OCI-LY7 (cell line): ENCODE results near the gene UBE2C. TPM values are rescaled to one million over a fixed set of nuclear protein-coding genes. Genes with fewer than 3 reads are reported as not detected.
"Not testable (repeated sequence)": the region's sequence is repeated elsewhere in the genome, so short reads cannot be mapped to it uniquely, and the experiment has no call there.

Experiments used
- BruUV-seq: library from RNA; stranded (reverse); fragments of 400-500 nt; replicated peaks from 2 replicates; lab custom pipeline; 2021; lab: Mats Ljungman, UMichigan
- CTCF ChIA-PET: fragments of 300-600 bp; sonication (Branson Sonifier 250); formaldehyde crosslinking; loops from one replicate; lab custom pipeline; 2022; ENCODE audit warnings: antibody characterized with exemption; ENCODE audit not compliant: unreplicated experiment; lab: Charles Lee
- POLR2A ChIA-PET: fragments of 300-600 bp; sonication (Branson Sonifier 250); formaldehyde crosslinking; loops from one replicate; lab custom pipeline; 2022; ENCODE audit warnings: antibody characterized with exemption; lab: Charles Lee
- DNase-seq: peaks from one replicate; pipeline ENCODE4 v3.0.0-alpha.2; 2015; ENCODE audit warnings: low spot score
- H2AFZ ChIP-seq: fragments of 200-600 bp; sonication (generic), shearing (Covaris generic); 2 replicates; pipeline ENCODE4 v1.6.1; 2014; ENCODE audit warnings: mild to moderate bottlenecking, antibody characterized with exemption, low read length, moderate library complexity
- H3K27ac ChIP-seq: fragments of 200-600 bp; sonication (generic); 2 replicates; pipeline ENCODE4 v1.5.1; 2014; ENCODE audit warnings: mixed run types, low read depth, mild to moderate bottlenecking, moderate library complexity, low read length, inconsistent platforms; ENCODE audit not compliant: poor library complexity, severe bottlenecking
- H3K36me3 ChIP-seq: fragments of 200-600 bp; sonication (generic); 2 replicates; pipeline ENCODE4 v1.6.1; 2014; ENCODE audit warnings: mild to moderate bottlenecking, antibody characterized with exemption, low read length, moderate library complexity, mixed read lengths; ENCODE audit not compliant: insufficient read depth
- H3K4me1 ChIP-seq: fragments of 200-600 bp; sonication (generic); 2 replicates; pipeline ENCODE4 v1.5.1; 2014; ENCODE audit warnings: mild to moderate bottlenecking, low read length; ENCODE audit not compliant: insufficient read depth, poor library complexity, severe bottlenecking
- H3K4me2 ChIP-seq: fragments of 200-600 bp; sonication (generic); 2 replicates; pipeline ENCODE4 v1.6.1; 2014; ENCODE audit warnings: mild to moderate bottlenecking, low read length
- H3K4me3 ChIP-seq: fragments of 200-600 bp; sonication (generic); 2 replicates; pipeline ENCODE4 v1.5.1; 2014; ENCODE audit warnings: mild to moderate bottlenecking, low read depth, low read length; ENCODE audit not compliant: poor library complexity, severe bottlenecking
- H3K79me2 ChIP-seq: fragments of 200-600 bp; sonication (generic); 2 replicates; pipeline ENCODE4 v1.6.1; 2016; ENCODE audit warnings: low read depth, mild to moderate bottlenecking, low read length, moderate library complexity, mixed read lengths; ENCODE audit not compliant: insufficient read depth
- H3K9me2 ChIP-seq: fragments of 200-600 bp; sonication (generic); 2 replicates; pipeline ENCODE4 v1.6.1; 2016; ENCODE audit warnings: mild to moderate bottlenecking, low read length, mixed read lengths; ENCODE audit not compliant: insufficient read depth
- H3K9me3 ChIP-seq: fragments of 200-600 bp; sonication (generic); 2 replicates; pipeline ENCODE4 v1.6.1; 2014; ENCODE audit warnings: mild to moderate bottlenecking, mixed run types, low read length, mixed read lengths
- H4K20me1 ChIP-seq: fragments of 200-600 bp; sonication (generic); 2 replicates; pipeline ENCODE4 v1.6.1; 2014; ENCODE audit warnings: mild to moderate bottlenecking, antibody characterized with exemption, low read length, moderate library complexity, mixed read lengths; ENCODE audit not compliant: insufficient read depth
- EZH2phosphoT487 ChIP-seq: fragments of 200-600 bp; sonication (generic); IDR thresholded peaks from 2 replicates; pipeline ENCODE4 v1.6.1; 2018; ENCODE audit warnings: low read depth, borderline replicate concordance, mild to moderate bottlenecking, mixed run types, antibody characterized with exemption, low read length, moderate library complexity, mixed read lengths
- intact Hi-C: fragments of 100-400 bp; cut with micrococcal nuclease; formaldehyde crosslinking; loops from one replicate; pipeline ENCODE4 v1.10.0; 2022; ENCODE audit not compliant: unreplicated experiment
- total RNA-seq, 2 experiments: library from RNA; depleted of rRNA in 1 of 2; stranded (reverse); fragments of >200 nt in 1 of 2; shearing (Covaris generic) in 1 of 2; gene quantifications; 2 replicates each; pipeline ENCODE4 v1.2.3, GENCODE V29; 2014 to 2022
- TF ChIP-seq, protein P1 (sequence below): fragments of 200-600 bp; sonication (generic); conservative IDR thresholded peaks from 2 replicates; pipeline ENCODE4 v1.5.1; 2014; ENCODE audit warnings: mild to moderate bottlenecking, antibody characterized with exemption, low read length, moderate library complexity, mixed read lengths

The UBE2C gene
- total RNA-seq, 2 experiments from 2014 or later: 222 to 269 TPM

DNA sequence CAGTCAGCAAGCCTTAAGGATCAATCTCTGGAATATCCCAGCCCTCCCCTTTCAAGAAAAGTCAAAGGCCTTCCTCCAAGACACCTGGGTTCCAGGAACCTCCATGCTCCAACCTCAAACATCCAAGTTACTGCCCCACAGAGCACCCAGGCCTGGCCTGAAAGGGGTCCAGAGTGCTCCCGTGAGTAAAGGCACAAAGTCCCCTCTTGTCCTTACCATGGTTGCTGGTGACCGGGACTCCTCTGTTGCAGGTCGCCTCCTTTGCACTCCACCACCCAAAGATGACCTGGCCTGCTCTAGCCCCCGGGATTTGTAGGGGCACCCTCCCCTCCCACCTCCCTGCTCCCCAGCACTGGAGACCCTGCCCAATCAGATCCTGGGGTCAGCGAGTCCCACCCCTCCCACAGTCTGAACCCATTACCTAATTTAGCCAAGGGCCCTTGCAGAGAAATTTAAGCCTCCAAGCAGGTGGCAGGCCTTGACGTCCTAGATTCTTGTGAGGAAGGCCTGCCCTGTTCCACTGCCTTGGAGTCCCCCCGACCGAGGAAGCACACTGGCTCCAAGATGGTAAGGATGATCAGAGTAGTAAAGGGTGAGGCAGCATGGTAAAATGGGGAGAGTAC is 14.7 kb downstream of the UBE2C start, which contains the start of gene TNNC2:
Gene TNNC2 (minus strand): TSS at position 283 of the 623 bp plus-strand sequence. CDS start 64 bp downstream, at position 219.
- no peaks in the 10 kb centered on the region for H3K79me2 ChIP-seq
- ChIA-PET CTCF (no interaction called here), POLR2A (no interaction called here)
- no peak within 1 kb of the TSS for H3K4me3 ChIP-seq
- intact Hi-C loops: no loop called here
- no peak within 1 kb of the TSS for H3K4me2 ChIP-seq
- no peaks in the 10 kb centered on the region for H3K4me1 ChIP-seq
- no peak within 1 kb of the TSS for H3K27ac ChIP-seq
- TF ChIP-seq, protein P1, sequence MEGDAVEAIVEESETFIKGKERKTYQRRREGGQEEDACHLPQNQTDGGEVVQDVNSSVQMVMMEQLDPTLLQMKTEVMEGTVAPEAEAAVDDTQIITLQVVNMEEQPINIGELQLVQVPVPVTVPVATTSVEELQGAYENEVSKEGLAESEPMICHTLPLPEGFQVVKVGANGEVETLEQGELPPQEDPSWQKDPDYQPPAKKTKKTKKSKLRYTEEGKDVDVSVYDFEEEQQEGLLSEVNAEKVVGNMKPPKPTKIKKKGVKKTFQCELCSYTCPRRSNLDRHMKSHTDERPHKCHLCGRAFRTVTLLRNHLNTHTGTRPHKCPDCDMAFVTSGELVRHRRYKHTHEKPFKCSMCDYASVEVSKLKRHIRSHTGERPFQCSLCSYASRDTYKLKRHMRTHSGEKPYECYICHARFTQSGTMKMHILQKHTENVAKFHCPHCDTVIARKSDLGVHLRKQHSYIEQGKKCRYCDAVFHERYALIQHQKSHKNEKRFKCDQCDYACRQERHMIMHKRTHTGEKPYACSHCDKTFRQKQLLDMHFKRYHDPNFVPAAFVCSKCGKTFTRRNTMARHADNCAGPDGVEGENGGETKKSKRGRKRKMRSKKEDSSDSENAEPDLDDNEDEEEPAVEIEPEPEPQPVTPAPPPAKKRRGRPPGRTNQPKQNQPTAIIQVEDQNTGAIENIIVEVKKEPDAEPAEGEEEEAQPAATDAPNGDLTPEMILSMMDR: no peak
- no peak within 1 kb of the TSS for H2AFZ ChIP-seq
- no peaks in the 10 kb centered on the region for H3K9me2 ChIP-seq
- H4K20me1 ChIP-seq: no peaks in the 10 kb centered on the region
- H3K36me3 ChIP-seq: no peaks in the 10 kb centered on the region
- H3K9me3 ChIP-seq: no peaks in the 10 kb centered on the region
- BruUV-seq: no TSS peak
- DNase-seq: no peak

DNA sequence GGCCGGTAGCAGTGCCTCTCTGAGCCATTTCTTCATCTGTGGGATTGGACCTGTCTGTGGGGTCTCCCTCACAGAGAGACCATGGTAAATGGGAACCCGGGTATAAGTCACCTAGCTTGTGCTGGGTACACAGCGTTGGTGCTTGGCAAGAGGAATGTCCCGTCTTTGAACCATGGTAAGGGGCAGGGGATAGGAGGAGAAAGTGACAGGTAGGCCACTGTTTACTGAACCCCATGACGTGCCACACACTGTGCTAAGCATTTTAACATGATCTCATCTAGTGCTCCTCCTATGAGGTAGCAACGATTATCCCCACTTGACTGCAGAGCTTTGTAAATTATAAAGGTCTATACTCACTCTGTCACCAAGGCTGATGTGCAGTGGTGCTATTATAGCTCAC is 15.3 kb downstream of the UBE2C start:
- Histone ChIP-seq H3K9me2 (no peaks in the 10 kb centered on the region), H2AFZ (no peak overlapping the region), H3K36me3 (no peaks in the 10 kb centered on the region), H3K27ac (no peak overlapping the region), H3K4me1 (no peaks in the 10 kb centered on the region), H3K9me3 (no peaks in the 10 kb centered on the region), H3K79me2 (no peaks in the 10 kb centered on the region), H3K4me2 (no peak overlapping the region), H4K20me1 (no peaks in the 10 kb centered on the region), H3K4me3 (no peak overlapping the region)
- ChIA-PET CTCF (no interaction called here), POLR2A (no interaction called here)
- TF ChIP-seq EZH2phosphoT487: no peak
- TF ChIP-seq, protein P1: no peak
- intact Hi-C loops: no loop called here
- DNase-seq: no peak
- no TSS peak for BruUV-seq

DNA sequence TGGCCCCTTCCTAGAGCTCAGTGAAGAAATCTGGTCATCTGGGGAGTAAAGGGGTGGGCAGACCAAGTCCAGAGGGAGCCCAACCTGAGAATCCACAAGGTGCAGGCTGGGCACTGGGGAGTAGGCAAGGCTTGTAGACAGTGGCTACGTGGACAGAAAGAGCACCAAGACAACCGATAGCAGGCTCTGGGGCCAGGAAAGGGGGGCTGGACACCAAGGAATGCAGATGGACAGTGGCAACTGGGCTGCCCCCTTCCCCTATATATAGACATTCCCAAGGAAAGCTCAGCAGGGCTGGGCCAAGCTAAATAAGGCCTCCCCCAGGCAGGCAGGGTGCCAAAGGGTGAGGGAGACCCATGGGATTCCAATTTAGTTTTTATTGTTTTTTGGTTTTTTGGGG is 16.1 kb downstream of the UBE2C start:
- peaks cover under 1% of the 10 kb centered on the region for H3K4me1 ChIP-seq
- no peaks in the 10 kb centered on the region for H3K9me2 ChIP-seq
- ChIA-PET CTCF (no interaction called here), POLR2A (interaction anchor here (0.7 to 0.8 kb wide), 3 partner anchors 14 to 1528 kb away, joined by 4 to 8 read pairs (median 5); partner anchors contain the start of gene ZMYND8)
- H3K27ac ChIP-seq: no peak overlapping the region
- no peaks in the 10 kb centered on the region for H3K9me3 ChIP-seq
- no peaks in the 10 kb centered on the region for H3K79me2 ChIP-seq
- intact Hi-C loops: no loop called here
- H3K4me2 ChIP-seq: no peak overlapping the region
- TF ChIP-seq EZH2phosphoT487: no peak
- TF ChIP-seq, protein P1: no peak
- no TSS peak for BruUV-seq
- no peak overlapping the region for H2AFZ ChIP-seq
- no peaks in the 10 kb centered on the region for H3K36me3 ChIP-seq
- H4K20me1 ChIP-seq: no peaks in the 10 kb centered on the region
- DNase-seq: no peak
- H3K4me3 ChIP-seq: no peak overlapping the region

DNA sequence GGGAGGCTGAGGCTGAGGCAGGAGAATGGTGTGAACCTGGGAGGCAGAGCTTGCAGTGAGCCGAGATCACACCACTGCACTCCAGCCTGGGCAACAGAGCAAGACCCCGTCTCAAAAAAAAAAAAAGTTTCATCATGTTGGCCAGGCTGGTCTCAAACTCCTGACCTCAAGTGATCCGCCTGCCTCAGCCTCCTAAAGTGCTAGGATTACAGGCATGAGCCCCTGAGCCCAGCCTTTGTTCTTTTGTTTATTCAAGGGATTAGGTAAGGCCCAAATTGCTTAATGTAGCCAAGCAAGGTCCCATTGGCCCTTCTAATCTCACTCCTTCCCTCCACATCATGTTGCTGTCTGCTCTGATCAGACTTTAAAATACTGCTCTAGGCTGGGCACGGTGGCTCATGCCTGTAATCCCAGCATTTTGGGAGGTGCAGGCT is 17.2 kb downstream of the UBE2C start:
- H3K36me3 ChIP-seq, H3K9me3 ChIP-seq, intact Hi-C loops, H3K4me1 ChIP-seq, H3K9me2 ChIP-seq, H3K27ac ChIP-seq, H3K79me2 ChIP-seq, H4K20me1 ChIP-seq, H3K4me2 ChIP-seq, BruUV-seq, H3K4me3 ChIP-seq, CTCF ChIA-PET, DNase-seq, H2AFZ ChIP-seq: not testable (repeated sequence)
- POLR2A ChIA-PET: interaction anchor here (1.4 kb wide), 1 partner anchor 27 kb away, joined by 6 read pairs; no protein-coding TSS in a partner anchor
